PFSK-1 (cell line): ENCODE results near the gene HNRNPF.

Experiments used
- FOXP2 ChIP-seq: optimal IDR thresholded peaks from 2 replicates; pipeline ENCODE3; 2011; ENCODE audit warnings: borderline replicate concordance, control low read depth, inconsistent platforms; ENCODE audit not compliant: insufficient read depth; ENCODE audit errors: extremely low read length, extremely low read depth
- POLR2AphosphoS5 ChIP-seq: IDR thresholded peaks from 2 replicates; pipeline ENCODE4 v1.6.1; 2012; ENCODE audit warnings: low read depth, mild to moderate bottlenecking, control low read depth, low read length, moderate library complexity
- REST ChIP-seq, 2 experiments: IDR thresholded peaks; 2 replicates each; pipeline versions ENCODE4 v1.6.1 to v1.8.0; 2011 to 2012; ENCODE audit warnings: low read depth in 2 of 2, low read length in 2 of 2, control low read depth in 1 of 2, inconsistent platforms in 1 of 2, mild to moderate bottlenecking in 1 of 2, moderate library complexity in 1 of 2; ENCODE audit not compliant: insufficient read depth in 1 of 2
- SIN3A ChIP-seq: IDR thresholded peaks from 2 replicates; pipeline ENCODE4 v1.6.1; 2012; ENCODE audit warnings: mild to moderate bottlenecking, low read length, moderate library complexity, borderline replicate concordance; ENCODE audit not compliant: insufficient read depth
- TAF1 ChIP-seq: IDR thresholded peaks from 2 replicates; pipeline ENCODE4 v1.6.1; 2012; ENCODE audit warnings: low read length, control low read depth, borderline replicate concordance; ENCODE audit not compliant: insufficient read depth

GRCh38 chr10:43344051-43344450 is 64.9 kb downstream of the HNRNPF start:
- TF ChIP-seq POLR2AphosphoS5: no peak
- no peak for TF ChIP-seq SIN3A
- no peak for TF ChIP-seq REST (IDR thresholded peaks at IDR 0.05; ENCODE audit: insufficient read depth in 1 of 2, low read depth in 2 of 2, low read length in 2 of 2)
- TF ChIP-seq TAF1: no peak
- no peak for TF ChIP-seq FOXP2
